HCT116 (cell line): ENCODE results near the gene TCEANC2. TPM values are rescaled to one million over a fixed set of nuclear protein-coding genes. Genes with fewer than 3 reads are reported as not detected.

Experiments used
- ATAC-seq: fragments of 200-7000 bp; cut with Tn5 transposase; 2 replicates; pipeline ENCODE4 v1.9.1; 2020; ENCODE audit warnings: mild to moderate bottlenecking, moderate library complexity
- BruUV-seq: library from RNA; stranded (reverse); fragments of 400-500 nt; replicated peaks from 2 replicates; lab custom pipeline; 2021; lab: Mats Ljungman, UMichigan
- CTCF ChIA-PET: fragments of 300-600 bp; sonication (Branson Sonifier 250); formaldehyde crosslinking; loops from one replicate; lab custom pipeline; 2021; ENCODE audit warnings: antibody characterized with exemption; lab: Charles Lee
- POLR2A ChIA-PET: fragments of 300-600, 350-600 bp; sonication (Branson Sonifier 250); formaldehyde crosslinking; loops from one replicate; lab custom pipeline; 2021; ENCODE audit warnings: antibody characterized with exemption; lab: Charles Lee
- RAD21 ChIA-PET, 2 experiments: fragments of 300-600 bp; sonication (Branson Sonifier 250); formaldehyde crosslinking; loops; one replicate each; lab custom pipeline; 2023; ENCODE audit warnings: low total read pairs in 2 of 2; ENCODE audit not compliant: uncharacterized antibody in 2 of 2, unreplicated experiment in 2 of 2, low non-redundant PET in 1 of 2; lab: Charles Lee
- DNase-seq: peaks from one replicate; pipeline ENCODE4 v3.0.0-alpha.2; 2010; ENCODE audit warnings: low read depth, low spot score
- H2AFZ ChIP-seq: fragments of 200-600 bp; shearing (Covaris generic), sonication (generic); 2 replicates; pipeline ENCODE4 v1.6.1; 2017; ENCODE audit warnings: low read depth, mixed run types, mixed read lengths, antibody characterized with exemption, low read length; ENCODE audit not compliant: poor library complexity, severe bottlenecking
- H3K27ac ChIP-seq: 2 replicates; pipeline ENCODE4 v1.5.1; 2012; ENCODE audit warnings: low read depth, low read length
- H3K27me3 ChIP-seq: fragments of 200-600 bp; sonication (generic); 2 replicates; pipeline ENCODE4 v1.6.1; 2016; ENCODE audit warnings: mixed run types, low read length, mixed read lengths; ENCODE audit not compliant: insufficient read depth
- H3K36me3 ChIP-seq, 2 experiments: fragments of 200-500 bp in 1 of 2; fragments of 200-600 bp in 1 of 2; sonication (Bioruptor generic) in 1 of 2; sonication (generic) in 1 of 2; 2 replicates each; pipeline versions ENCODE4 v1.5.1 to v1.6.1; 2014 to 2016; ENCODE audit warnings: low read length in 2 of 2, inconsistent platforms in 1 of 2, mixed read lengths in 1 of 2, mixed run types in 1 of 2; ENCODE audit not compliant: insufficient read depth in 2 of 2, control insufficient read depth in 1 of 2
- H3K4me1 ChIP-seq, 2 experiments: fragments of 200-600 bp in 1 of 2; sonication (generic) in 1 of 2; 2 replicates each; pipeline versions ENCODE4 v1.5.1 to v1.6.1; 2012 to 2017; ENCODE audit warnings: low read length in 2 of 2, inconsistent platforms in 1 of 2, mild to moderate bottlenecking in 1 of 2, mixed read lengths in 1 of 2, mixed run types in 1 of 2, moderate library complexity in 1 of 2; ENCODE audit not compliant: insufficient read depth in 2 of 2, control insufficient read depth in 1 of 2
- H3K4me2 ChIP-seq: fragments of 200-600 bp; sonication (generic); 2 replicates; pipeline ENCODE4 v1.6.1; 2017; ENCODE audit warnings: mixed run types, low read length, mixed read lengths
- H3K4me3 ChIP-seq, 2 experiments: fragments of 200-600 bp in 1 of 2; sonication (generic) in 1 of 2; replicated peaks in 1 of 2; 2 replicates each; pipeline ENCODE4 v1.5.1; 2011 to 2016; ENCODE audit warnings: low read length in 2 of 2, control low read depth in 1 of 2, low read depth in 1 of 2, mild to moderate bottlenecking in 1 of 2, mixed read lengths in 1 of 2, mixed run types in 1 of 2
- H3K79me2 ChIP-seq: fragments of 200-600 bp; sonication (generic); 2 replicates; pipeline ENCODE4 v1.6.1; 2017; ENCODE audit warnings: mild to moderate bottlenecking, mixed run types, low read length, moderate library complexity, mixed read lengths; ENCODE audit not compliant: insufficient read depth
- H3K9ac ChIP-seq: fragments of 200-600 bp; sonication (generic); 2 replicates; pipeline ENCODE4 v1.6.1; 2016; ENCODE audit warnings: low read length, mixed read lengths
- H3K9me2 ChIP-seq: fragments of 200-600 bp; sonication (generic), shearing (Covaris generic); 2 replicates; pipeline ENCODE4 v1.6.1; 2017; ENCODE audit warnings: mixed run types, mild to moderate bottlenecking, moderate library complexity; ENCODE audit not compliant: insufficient read depth
- H3K9me3 ChIP-seq, 2 experiments: fragments of 200-500 bp in 1 of 2; fragments of 200-600 bp in 1 of 2; sonication (Bioruptor generic) in 1 of 2; sonication (generic) in 1 of 2; 2 replicates each; pipeline ENCODE4 v1.6.1; 2014 to 2017; ENCODE audit warnings: low read length in 2 of 2, mixed read lengths in 2 of 2, inconsistent platforms in 1 of 2, low read depth in 1 of 2, mild to moderate bottlenecking in 1 of 2, mixed run types in 1 of 2, moderate library complexity in 1 of 2; ENCODE audit not compliant: control insufficient read depth in 1 of 2, insufficient read depth in 1 of 2
- H4K20me1 ChIP-seq: fragments of 200-600 bp; sonication (generic), shearing (Covaris generic); 2 replicates; pipeline ENCODE4 v1.6.1; 2017; ENCODE audit warnings: mixed run types, mild to moderate bottlenecking, moderate library complexity; ENCODE audit not compliant: insufficient read depth
- FOSL1 ChIP-seq: IDR thresholded peaks from 2 replicates; pipeline ENCODE4 v1.6.1; 2012; ENCODE audit warnings: low read depth
- TCF7L2 ChIP-seq: IDR thresholded peaks from 2 replicates; pipeline ENCODE4 v1.7.0; 2011; ENCODE audit warnings: borderline replicate concordance, inconsistent platforms; ENCODE audit not compliant: insufficient read depth, insufficient read length; ENCODE audit errors: extremely low read depth
- ZNF274 ChIP-seq: fragments of 200-500 bp; sonication (Bioruptor generic); IDR thresholded peaks from 2 replicates; pipeline ENCODE4 v1.6.1; 2014; ENCODE audit warnings: mild to moderate bottlenecking, low read depth, low read length, inconsistent platforms
- intact Hi-C: fragments of 100-400 bp; cut with micrococcal nuclease; formaldehyde crosslinking; loops from 2 replicates; pipeline ENCODE4 v1.10.0; 2022
- total RNA-seq: library from RNA; stranded (reverse); gene quantifications from one replicate; pipeline ENCODE4 v1.2.1, GENCODE V29; 2021; ENCODE audit not compliant: unreplicated experiment
- TF ChIP-seq, protein P1 (sequence below), 3 experiments: fragments of 200-600 bp in 1 of 3; sonication (generic) in 1 of 3; IDR thresholded peaks in 2 of 3; conservative IDR thresholded peaks in 1 of 3; 2 replicates each; pipeline ENCODE4 v1.5.1; 2012 to 2017; ENCODE audit warnings: low read depth in 2 of 3, low read length in 2 of 3, antibody characterized with exemption in 1 of 3, borderline replicate concordance in 1 of 3, control low read depth in 1 of 3, mild to moderate bottlenecking in 1 of 3, mixed read lengths in 1 of 3, mixed run types in 1 of 3, moderate library complexity in 1 of 3; ENCODE audit not compliant: insufficient read depth in 1 of 3
- TF ChIP-seq, protein P2 (sequence below): IDR thresholded peaks from 2 replicates; pipeline ENCODE4 v1.6.1; 2012; ENCODE audit warnings: low read depth

TCEANC2 gene
- total RNA-seq, 1 experiment from 2014 or later: 5.4 TPM

DNA sequence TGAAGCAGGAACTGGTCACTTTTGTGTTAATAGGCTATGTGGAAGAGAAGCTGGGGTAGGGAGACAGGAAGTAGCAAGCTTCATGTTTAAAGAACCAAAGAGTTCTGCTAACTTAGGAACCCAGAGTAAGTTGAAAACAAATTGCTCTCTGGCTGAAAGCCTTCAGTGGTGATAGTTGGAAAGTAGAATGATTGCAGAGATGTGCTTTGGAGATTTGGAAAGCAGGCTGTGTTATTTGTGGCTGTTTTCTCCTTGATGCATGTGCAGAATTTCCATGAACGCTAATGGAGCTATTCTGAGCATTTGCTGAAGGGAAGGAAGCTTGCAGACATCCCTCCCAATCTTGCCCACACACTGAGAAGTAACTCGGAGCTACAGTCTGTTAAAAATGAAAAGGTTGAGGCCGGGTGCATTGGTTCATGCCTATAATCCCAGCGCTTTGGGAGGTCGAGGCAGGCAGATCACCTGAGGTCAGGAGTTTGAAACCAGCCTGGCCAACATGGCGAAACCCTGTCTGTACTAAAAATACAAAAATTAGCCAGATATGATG is 45.7 kb downstream of the TCEANC2 start:
- no peaks in the 10 kb centered on the region; the same call in 1 of the 2 replicates for H3K9me2 ChIP-seq
- H2AFZ ChIP-seq: no peak overlapping the region
- no peak overlapping the region for H3K9ac ChIP-seq
- H3K9me3 ChIP-seq: no peaks in the 10 kb centered on the region
- no peak overlapping the region for H3K4me2 ChIP-seq
- no peak for DNase-seq
- H3K4me1 ChIP-seq: no peaks in the 10 kb centered on the region
- H4K20me1 ChIP-seq: no peaks in the 10 kb centered on the region
- TF ChIP-seq, protein P1, sequence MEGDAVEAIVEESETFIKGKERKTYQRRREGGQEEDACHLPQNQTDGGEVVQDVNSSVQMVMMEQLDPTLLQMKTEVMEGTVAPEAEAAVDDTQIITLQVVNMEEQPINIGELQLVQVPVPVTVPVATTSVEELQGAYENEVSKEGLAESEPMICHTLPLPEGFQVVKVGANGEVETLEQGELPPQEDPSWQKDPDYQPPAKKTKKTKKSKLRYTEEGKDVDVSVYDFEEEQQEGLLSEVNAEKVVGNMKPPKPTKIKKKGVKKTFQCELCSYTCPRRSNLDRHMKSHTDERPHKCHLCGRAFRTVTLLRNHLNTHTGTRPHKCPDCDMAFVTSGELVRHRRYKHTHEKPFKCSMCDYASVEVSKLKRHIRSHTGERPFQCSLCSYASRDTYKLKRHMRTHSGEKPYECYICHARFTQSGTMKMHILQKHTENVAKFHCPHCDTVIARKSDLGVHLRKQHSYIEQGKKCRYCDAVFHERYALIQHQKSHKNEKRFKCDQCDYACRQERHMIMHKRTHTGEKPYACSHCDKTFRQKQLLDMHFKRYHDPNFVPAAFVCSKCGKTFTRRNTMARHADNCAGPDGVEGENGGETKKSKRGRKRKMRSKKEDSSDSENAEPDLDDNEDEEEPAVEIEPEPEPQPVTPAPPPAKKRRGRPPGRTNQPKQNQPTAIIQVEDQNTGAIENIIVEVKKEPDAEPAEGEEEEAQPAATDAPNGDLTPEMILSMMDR (IDR thresholded peaks at IDR 0.05 in 2 of 3, conservative IDR thresholded peaks at IDR 0.05 in 1 of 3; ENCODE audit: borderline replicate concordance in 1 of 3, insufficient read depth in 1 of 3, low read depth in 2 of 3, low read length in 2 of 3): no peak
- TF ChIP-seq FOSL1 (no peak), TCF7L2 (no peak), ZNF274 (no peak)
- TF ChIP-seq, protein P2, sequence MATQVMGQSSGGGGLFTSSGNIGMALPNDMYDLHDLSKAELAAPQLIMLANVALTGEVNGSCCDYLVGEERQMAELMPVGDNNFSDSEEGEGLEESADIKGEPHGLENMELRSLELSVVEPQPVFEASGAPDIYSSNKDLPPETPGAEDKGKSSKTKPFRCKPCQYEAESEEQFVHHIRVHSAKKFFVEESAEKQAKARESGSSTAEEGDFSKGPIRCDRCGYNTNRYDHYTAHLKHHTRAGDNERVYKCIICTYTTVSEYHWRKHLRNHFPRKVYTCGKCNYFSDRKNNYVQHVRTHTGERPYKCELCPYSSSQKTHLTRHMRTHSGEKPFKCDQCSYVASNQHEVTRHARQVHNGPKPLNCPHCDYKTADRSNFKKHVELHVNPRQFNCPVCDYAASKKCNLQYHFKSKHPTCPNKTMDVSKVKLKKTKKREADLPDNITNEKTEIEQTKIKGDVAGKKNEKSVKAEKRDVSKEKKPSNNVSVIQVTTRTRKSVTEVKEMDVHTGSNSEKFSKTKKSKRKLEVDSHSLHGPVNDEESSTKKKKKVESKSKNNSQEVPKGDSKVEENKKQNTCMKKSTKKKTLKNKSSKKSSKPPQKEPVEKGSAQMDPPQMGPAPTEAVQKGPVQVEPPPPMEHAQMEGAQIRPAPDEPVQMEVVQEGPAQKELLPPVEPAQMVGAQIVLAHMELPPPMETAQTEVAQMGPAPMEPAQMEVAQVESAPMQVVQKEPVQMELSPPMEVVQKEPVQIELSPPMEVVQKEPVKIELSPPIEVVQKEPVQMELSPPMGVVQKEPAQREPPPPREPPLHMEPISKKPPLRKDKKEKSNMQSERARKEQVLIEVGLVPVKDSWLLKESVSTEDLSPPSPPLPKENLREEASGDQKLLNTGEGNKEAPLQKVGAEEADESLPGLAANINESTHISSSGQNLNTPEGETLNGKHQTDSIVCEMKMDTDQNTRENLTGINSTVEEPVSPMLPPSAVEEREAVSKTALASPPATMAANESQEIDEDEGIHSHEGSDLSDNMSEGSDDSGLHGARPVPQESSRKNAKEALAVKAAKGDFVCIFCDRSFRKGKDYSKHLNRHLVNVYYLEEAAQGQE: no peak
- RAD21 ChIA-PET: no interaction called here
- BruUV-seq: TSS peak; percentile 33
- ATAC-seq: no peak
- POLR2A ChIA-PET: no interaction called here
- H3K27me3 ChIP-seq: no peaks in the 10 kb centered on the region
- H3K4me3 ChIP-seq: no peak overlapping the region
- H3K36me3 ChIP-seq: no peaks in the 10 kb centered on the region; a peak in 1 of 4 replicates
- no peak overlapping the region for H3K27ac ChIP-seq
- intact Hi-C loops: no loop called here
- H3K79me2 ChIP-seq: no peaks in the 10 kb centered on the region
- CTCF ChIA-PET: interaction anchor here (2.9 kb wide), 1 partner anchor 17 kb away, joined by 14 read pairs; no protein-coding TSS in a partner anchor
